Lower leg skin (tissue), 4 donors: ENCODE measurements around the gene ASAP3. TPM values are rescaled to one million over a fixed set of nuclear protein-coding genes. Genes with fewer than 3 reads are reported as not detected.

Source experiments
- DNase-seq, 2 donors: peaks; one replicate each; pipeline ENCODE4 v3.0.0-alpha.2; 2019; ENCODE audit warnings: low spot score in 2 of 2
- H3K4me3 ChIP-seq: fragments of 200-600 bp; sonication (generic); 2 replicates; pipeline ENCODE4 v1.5.1; 2017; ENCODE audit warnings: mild to moderate bottlenecking, low read depth; ENCODE audit not compliant: poor library complexity, severe bottlenecking
- POLR2A ChIP-seq, 2 donors: fragments of 450-650 bp; IDR thresholded peaks; one replicate each; pipeline ENCODE4 v1.6.1; 2016 to 2017; ENCODE audit warnings: antibody characterized with exemption in 2 of 2, mild to moderate bottlenecking in 1 of 2, moderate library complexity in 1 of 2
- WGBS, 2 donors: methylation state at CpG; one replicate each; pipeline ENCODE4 v1.1.5; 2018; 5-methylcytosine and 5-hydroxymethylcytosine counted together
- intact Hi-C: fragments of 100-400 bp; cut with DNase I; formaldehyde crosslinking; loops from one replicate; pipeline ENCODE4 v1.15.0; 2023; ENCODE audit warnings: low total_unique reads
- total RNA-seq, 4 donors: library from RNA; depleted of rRNA; stranded (reverse); fragments of >200 nt; gene quantifications; one replicate each; pipeline ENCODE4 v1.1.0, GENCODE V29; 2016
- TF ChIP-seq, protein P1 (sequence below), 3 donors: fragments of 450-650 bp; IDR thresholded peaks; one replicate each; pipeline ENCODE4 v1.5.1; 2016; ENCODE audit warnings: antibody characterized with exemption in 3 of 3, mild to moderate bottlenecking in 3 of 3, moderate library complexity in 2 of 3

Gene ASAP3
- total RNA-seq, 4 donors from 2014 or later, result 103 to 114 (median 108) TPM

- WGBS, 2 donors, result 5 to 12% methylated on average over 10 to 19 of the region's 22 CpGs
- TF ChIP-seq, protein P1, sequence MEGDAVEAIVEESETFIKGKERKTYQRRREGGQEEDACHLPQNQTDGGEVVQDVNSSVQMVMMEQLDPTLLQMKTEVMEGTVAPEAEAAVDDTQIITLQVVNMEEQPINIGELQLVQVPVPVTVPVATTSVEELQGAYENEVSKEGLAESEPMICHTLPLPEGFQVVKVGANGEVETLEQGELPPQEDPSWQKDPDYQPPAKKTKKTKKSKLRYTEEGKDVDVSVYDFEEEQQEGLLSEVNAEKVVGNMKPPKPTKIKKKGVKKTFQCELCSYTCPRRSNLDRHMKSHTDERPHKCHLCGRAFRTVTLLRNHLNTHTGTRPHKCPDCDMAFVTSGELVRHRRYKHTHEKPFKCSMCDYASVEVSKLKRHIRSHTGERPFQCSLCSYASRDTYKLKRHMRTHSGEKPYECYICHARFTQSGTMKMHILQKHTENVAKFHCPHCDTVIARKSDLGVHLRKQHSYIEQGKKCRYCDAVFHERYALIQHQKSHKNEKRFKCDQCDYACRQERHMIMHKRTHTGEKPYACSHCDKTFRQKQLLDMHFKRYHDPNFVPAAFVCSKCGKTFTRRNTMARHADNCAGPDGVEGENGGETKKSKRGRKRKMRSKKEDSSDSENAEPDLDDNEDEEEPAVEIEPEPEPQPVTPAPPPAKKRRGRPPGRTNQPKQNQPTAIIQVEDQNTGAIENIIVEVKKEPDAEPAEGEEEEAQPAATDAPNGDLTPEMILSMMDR (IDR thresholded peaks at IDR 0.05), result no peak
- TF ChIP-seq POLR2A (IDR thresholded peaks at IDR 0.05), result no peak
- DNase-seq, result no peak
- intact Hi-C loops, result no loop called here
- H3K4me3 ChIP-seq, result peak overlapping the region; percentile 25
Observed at GRCh38 chr1:23530087-23530746, 46.2 kb upstream of the ASAP3 start.

DNA sequence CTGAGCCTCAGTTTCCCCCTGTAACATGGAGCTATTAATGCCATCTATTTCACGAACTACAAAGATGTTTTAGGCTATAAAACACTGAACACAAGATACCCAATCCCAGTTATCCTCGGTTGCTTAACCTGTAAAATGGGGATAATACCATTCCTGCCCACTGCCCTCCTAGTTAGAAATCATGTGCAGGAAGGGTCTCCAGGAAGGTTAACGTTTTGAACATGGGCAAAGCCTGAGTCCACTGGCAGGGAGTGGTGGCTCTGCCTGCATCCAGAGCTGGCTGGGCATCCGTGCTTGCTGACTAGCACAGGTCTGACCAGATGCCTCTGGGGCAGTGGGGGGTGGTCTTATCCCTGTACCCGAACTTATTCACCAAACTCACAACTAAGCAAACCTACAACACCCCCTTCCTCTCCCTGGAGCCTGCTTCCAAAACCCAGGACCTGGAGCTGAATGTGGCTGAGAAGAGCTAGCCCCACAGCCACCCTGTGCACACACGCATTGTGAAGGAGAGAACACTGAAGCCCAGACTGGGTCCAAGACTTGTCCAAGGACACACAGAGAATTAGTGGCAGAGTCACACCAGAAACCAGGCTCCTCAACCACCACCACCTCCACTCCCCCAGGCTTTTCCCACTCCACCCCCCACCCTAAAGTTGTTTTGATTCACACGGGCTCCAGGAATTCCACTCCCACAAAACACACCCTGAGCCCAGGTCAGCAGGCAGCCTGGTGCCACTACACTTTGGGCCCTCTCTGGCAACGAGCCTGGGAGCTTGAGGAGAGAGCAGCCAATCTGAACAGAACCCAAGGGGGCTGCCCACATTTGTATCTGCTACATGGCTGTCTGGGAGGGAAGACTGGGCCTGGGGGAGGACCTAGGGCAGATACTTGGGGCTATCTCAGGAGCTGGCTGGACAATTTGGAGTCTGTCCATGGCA is 45.4 kb upstream of the ASAP3 start:
- DNase-seq, result no peak
- intact Hi-C loops, result no loop called here
- no peak overlapping the region for H3K4me3 ChIP-seq
- no peak for TF ChIP-seq POLR2A (IDR thresholded peaks at IDR 0.05)
- 47 to 58% methylated on average over 8 of the region's 8 CpGs for WGBS, 2 donors

- intact Hi-C loops, result no loop called here
- no peak for TF ChIP-seq POLR2A (IDR thresholded peaks at IDR 0.05)
- TF ChIP-seq, protein P1 (IDR thresholded peaks at IDR 0.05), result no peak
- WGBS, 2 donors, result 0% methylated on average over 7 to 9 of the region's 9 CpGs
- peak; percentile 89 to 98 for DNase-seq
- H3K4me3 ChIP-seq, result no peak overlapping the region
Observed at GRCh38 chr1:23528250-23528978, 44.4 kb upstream of the ASAP3 start.

DNA sequence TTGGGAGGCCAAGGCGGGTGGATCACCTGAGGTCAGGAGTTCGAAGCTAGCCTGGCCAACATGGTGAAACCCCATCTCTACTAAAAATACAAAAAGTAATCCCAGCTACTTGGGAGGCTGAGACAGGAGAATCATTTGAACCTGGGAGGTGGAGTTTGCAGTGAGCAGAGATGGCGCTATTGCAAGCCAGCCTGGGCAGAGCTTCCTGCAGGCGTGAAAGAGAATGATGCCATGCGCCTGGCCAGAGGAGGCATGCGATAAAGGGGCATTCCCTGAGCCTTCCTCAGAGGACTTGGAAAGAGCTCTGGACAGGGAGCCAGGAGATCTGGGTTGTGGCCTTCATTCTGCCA is 43.9 kb upstream of the ASAP3 start:
- TF ChIP-seq POLR2A (IDR thresholded peaks at IDR 0.05), result no peak
- TF ChIP-seq, protein P1 (IDR thresholded peaks at IDR 0.05), result no peak
- intact Hi-C loops, result no loop called here
- DNase-seq, result no peak
- no peak overlapping the region for H3K4me3 ChIP-seq
- WGBS, 2 donors, result 38 to 51% methylated on average over 6 of the region's 6 CpGs

DNA sequence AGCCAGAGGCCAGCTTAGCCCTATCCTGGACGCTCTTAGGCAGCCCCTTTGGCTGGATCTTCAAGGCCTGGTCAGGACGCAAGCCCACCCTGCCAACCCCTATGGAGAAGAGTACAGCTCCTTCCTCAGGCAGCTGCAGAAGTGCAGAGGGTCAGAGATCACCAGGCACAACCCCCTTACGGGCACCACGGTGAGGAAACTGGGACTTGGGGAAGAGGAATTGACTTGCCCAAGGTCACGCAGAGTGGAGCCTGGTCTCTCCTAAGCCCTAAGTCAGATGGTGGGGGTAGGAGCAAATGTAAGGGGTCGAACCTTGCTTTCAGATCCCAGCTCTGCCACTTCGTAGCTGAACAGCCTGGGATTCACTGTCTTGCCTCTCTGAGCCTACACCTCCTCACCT is 43.4 kb upstream of the ASAP3 start:
- no peak for DNase-seq
- no peak overlapping the region for H3K4me3 ChIP-seq
- intact Hi-C loops, result no loop called here
- TF ChIP-seq, protein P1 (IDR thresholded peaks at IDR 0.05), result no peak
- no peak for TF ChIP-seq POLR2A (IDR thresholded peaks at IDR 0.05)
- 90 to 97% methylated on average over 5 to 7 of the region's 7 CpGs for WGBS, 2 donors
